ENCODE results near the gene CSPG4. TPM values are rescaled to one million over a fixed set of nuclear protein-coding genes. Genes with fewer than 3 reads are reported as not detected.

CSPG4 gene
- total and polyA plus RNA-seq, 10 of the 15 experiments (the other 5 are each of a cell fraction or from before 2014, with no cell fraction given) = 0.02 to 2.2 (median 0.76) TPM

- TF ChIP-seq RBBP5 (conservative IDR thresholded peaks at IDR 0.05) = no peak
- peak; percentile 29; the same call in 1 of the 2 replicates for TF ChIP-seq DPF2 (IDR thresholded peaks at IDR 0.05)
- peak; percentile 43 for TF ChIP-seq CREB1 (IDR thresholded peaks at IDR 0.05; ENCODE audit: low read depth)
- TF ChIP-seq PAX5 (IDR thresholded peaks at IDR 0.05; ENCODE audit: borderline replicate concordance, low read depth, low read length) = no peak
- no peak for TF ChIP-seq E2F8 (IDR thresholded peaks at IDR 0.05; ENCODE audit: low read depth, partially characterized antibody)
- peak; percentile 16; the same call in 1 of the 2 replicates for TF ChIP-seq TAF1 (IDR thresholded peaks at IDR 0.05; ENCODE audit: borderline replicate concordance, low read depth, low read length)
- TF ChIP-seq SREBF2 (IDR thresholded peaks at IDR 0.05; ENCODE audit: low read length) = no peak
These were observed 86.9 kb downstream of the CSPG4 start, which contains the start of gene SNUPN (continued) for GRCh38 chr15:75625542-75626347.

Other genes with a start within 250 kb of the CSPG4 start
- gene PTPN9, start 133.5 kb downstream of the CSPG4 start, total RNA-seq (2014; rRNA removed) = 18.2 and 19.5 TPM in 2 replicates
- 17.3 and 17.9 TPM in 2 replicates for gene PTPN9, start 133.5 kb downstream of the CSPG4 start, total RNA-seq (2014; rRNA removed; fragmentation: Illumina TruSeq; extraction: Trizol)
- 25.2 and 29.1 TPM in 2 replicates for gene PTPN9, start 133.5 kb downstream of the CSPG4 start, total RNA-seq (2021)
- 21.9 and 25.7 TPM in 2 replicates for gene PTPN9, start 133.5 kb downstream of the CSPG4 start, polyA plus RNA-seq (2011; rRNA removed)
- gene PTPN9, start 133.5 kb downstream of the CSPG4 start, polyA plus RNA-seq (2014; fragmentation: Illumina TruSeq; extraction: Trizol) = 25.5 and 30.2 TPM in 2 replicates
- gene PTPN9, start 133.5 kb downstream of the CSPG4 start, polyA plus RNA-seq (2014; fragmentation: Nextera tagmentation; extraction: Ambion mirVana) = 1 to 10 TPM; 7.8 to 8.9 TPM
- gene PTPN9, start 133.5 kb downstream of the CSPG4 start, polyA plus RNA-seq (2014; rRNA removed) = 19.4 and 24.3 TPM in 2 replicates
- 10 to 100 TPM; 11.7 to 18.7 TPM for gene PTPN9, start 133.5 kb downstream of the CSPG4 start, polyA plus RNA-seq (2016; fragmentation: Nextera tagmentation; extraction: Ambion mirVana)
- 19.0 and 25.4 TPM in 2 replicates for gene SNUPN, start 87.1 kb downstream of the CSPG4 start, total RNA-seq (2014; rRNA removed)
- gene SNUPN, start 87.1 kb downstream of the CSPG4 start, total RNA-seq (2014; rRNA removed; fragmentation: Illumina TruSeq; extraction: Trizol) = 24.6 and 25.0 TPM in 2 replicates
- gene SNUPN, start 87.1 kb downstream of the CSPG4 start, total RNA-seq (2021) = 22.9 and 24.6 TPM in 2 replicates
- 34.1 and 38.0 TPM in 2 replicates for gene SNUPN, start 87.1 kb downstream of the CSPG4 start, polyA plus RNA-seq (2011; rRNA removed)
- gene SNUPN, start 87.1 kb downstream of the CSPG4 start, polyA plus RNA-seq (2014; fragmentation: Illumina TruSeq; extraction: Trizol) = 30.2 and 30.9 TPM in 2 replicates
- 10 to 100 TPM; 47.3 to 50.3 TPM for gene SNUPN, start 87.1 kb downstream of the CSPG4 start, polyA plus RNA-seq (2014; fragmentation: Nextera tagmentation; extraction: Ambion mirVana)
- gene SNUPN, start 87.1 kb downstream of the CSPG4 start, polyA plus RNA-seq (2014; rRNA removed) = 21.8 and 22.6 TPM in 2 replicates
- gene SNUPN, start 87.1 kb downstream of the CSPG4 start, polyA plus RNA-seq (2016; fragmentation: Nextera tagmentation; extraction: Ambion mirVana) = 10 to 100 TPM; 41.9 to 48.9 TPM
- gene IMP3, start 72.6 kb downstream of the CSPG4 start, total RNA-seq (2014; rRNA removed) = 123 and 124 TPM in 2 replicates
- 47.4 and 53.0 TPM in 2 replicates for gene IMP3, start 72.6 kb downstream of the CSPG4 start, total RNA-seq (2014; rRNA removed; fragmentation: Illumina TruSeq; extraction: Trizol)
- gene IMP3, start 72.6 kb downstream of the CSPG4 start, total RNA-seq (2021) = 88.3 and 96.2 TPM in 2 replicates
- gene IMP3, start 72.6 kb downstream of the CSPG4 start, polyA plus RNA-seq (2011; rRNA removed) = 66.6 and 74.2 TPM in 2 replicates
- gene IMP3, start 72.6 kb downstream of the CSPG4 start, polyA plus RNA-seq (2014; fragmentation: Illumina TruSeq; extraction: Trizol) = 35.1 and 36.9 TPM in 2 replicates
- 10 to 100 TPM; 13.3 to 34.9 TPM for gene IMP3, start 72.6 kb downstream of the CSPG4 start, polyA plus RNA-seq (2014; fragmentation: Nextera tagmentation; extraction: Ambion mirVana)
- gene IMP3, start 72.6 kb downstream of the CSPG4 start, polyA plus RNA-seq (2014; rRNA removed) = 115 and 123 TPM in 2 replicates
- 100 to 1,000 TPM; 204 to 208 TPM for gene IMP3, start 72.6 kb downstream of the CSPG4 start, polyA plus RNA-seq (2016; fragmentation: Nextera tagmentation; extraction: Ambion mirVana)
- gene SNX33, start 64.9 kb downstream of the CSPG4 start, total RNA-seq (2014; rRNA removed) = 0.45 and 0.76 TPM in 2 replicates
- gene SNX33, start 64.9 kb downstream of the CSPG4 start, total RNA-seq (2014; rRNA removed; fragmentation: Illumina TruSeq; extraction: Trizol) = 0.18 and 0.40 TPM in 2 replicates
- gene SNX33, start 64.9 kb downstream of the CSPG4 start, total RNA-seq (2021) = 0.85 and 1.1 TPM in 2 replicates
- 1.1 and 1.9 TPM in 2 replicates for gene SNX33, start 64.9 kb downstream of the CSPG4 start, polyA plus RNA-seq (2011; rRNA removed)
- gene SNX33, start 64.9 kb downstream of the CSPG4 start, polyA plus RNA-seq (2014; fragmentation: Illumina TruSeq; extraction: Trizol) = 0.40 and 0.59 TPM in 2 replicates
- under 1 TPM; 0.13 to 0.14 TPM for gene SNX33, start 64.9 kb downstream of the CSPG4 start, polyA plus RNA-seq (2014; fragmentation: Nextera tagmentation; extraction: Ambion mirVana)
- 0.71 and 0.83 TPM in 2 replicates for gene SNX33, start 64.9 kb downstream of the CSPG4 start, polyA plus RNA-seq (2014; rRNA removed)
- gene SNX33, start 64.9 kb downstream of the CSPG4 start, polyA plus RNA-seq (2016; fragmentation: Nextera tagmentation; extraction: Ambion mirVana) = under 1 TPM; 0.51 to 0.78 TPM
- 19.8 and 21.8 TPM in 2 replicates for gene UBE2Q2, start 130.6 kb upstream of the CSPG4 start, total RNA-seq (2014; rRNA removed)
- 28.9 and 31.9 TPM in 2 replicates for gene UBE2Q2, start 130.6 kb upstream of the CSPG4 start, total RNA-seq (2014; rRNA removed; fragmentation: Illumina TruSeq; extraction: Trizol)
- gene UBE2Q2, start 130.6 kb upstream of the CSPG4 start, total RNA-seq (2021) = 22.0 and 22.7 TPM in 2 replicates
- 23.2 and 30.6 TPM in 2 replicates for gene UBE2Q2, start 130.6 kb upstream of the CSPG4 start, polyA plus RNA-seq (2011; rRNA removed)
- 24.8 and 33.0 TPM in 2 replicates for gene UBE2Q2, start 130.6 kb upstream of the CSPG4 start, polyA plus RNA-seq (2014; fragmentation: Illumina TruSeq; extraction: Trizol)
- 10 to 100 TPM; 11.1 to 13.0 TPM for gene UBE2Q2, start 130.6 kb upstream of the CSPG4 start, polyA plus RNA-seq (2014; fragmentation: Nextera tagmentation; extraction: Ambion mirVana)
- 14.3 and 18.4 TPM in 2 replicates for gene UBE2Q2, start 130.6 kb upstream of the CSPG4 start, polyA plus RNA-seq (2014; rRNA removed)
- 10 to 100 TPM; 21.1 to 28.8 TPM for gene UBE2Q2, start 130.6 kb upstream of the CSPG4 start, polyA plus RNA-seq (2016; fragmentation: Nextera tagmentation; extraction: Ambion mirVana)
- 39.1 and 44.7 TPM in 2 replicates for gene FBXO22, start 191.0 kb upstream of the CSPG4 start, total RNA-seq (2014; rRNA removed)
- 32.8 and 34.8 TPM in 2 replicates for gene FBXO22, start 191.0 kb upstream of the CSPG4 start, total RNA-seq (2014; rRNA removed; fragmentation: Illumina TruSeq; extraction: Trizol)
- gene FBXO22, start 191.0 kb upstream of the CSPG4 start, total RNA-seq (2021) = 46.8 and 50.0 TPM in 2 replicates
- gene FBXO22, start 191.0 kb upstream of the CSPG4 start, polyA plus RNA-seq (2011; rRNA removed) = 72.6 and 91.4 TPM in 2 replicates
- 41.8 and 48.7 TPM in 2 replicates for gene FBXO22, start 191.0 kb upstream of the CSPG4 start, polyA plus RNA-seq (2014; fragmentation: Illumina TruSeq; extraction: Trizol)
- 10 to 100 TPM; 15.2 to 19.1 TPM for gene FBXO22, start 191.0 kb upstream of the CSPG4 start, polyA plus RNA-seq (2014; fragmentation: Nextera tagmentation; extraction: Ambion mirVana)
- gene FBXO22, start 191.0 kb upstream of the CSPG4 start, polyA plus RNA-seq (2014; rRNA removed) = 38.0 and 43.8 TPM in 2 replicates
- gene FBXO22, start 191.0 kb upstream of the CSPG4 start, polyA plus RNA-seq (2016; fragmentation: Nextera tagmentation; extraction: Ambion mirVana) = 100 to 1,000 TPM in 1 of 2 experiments, 10 to 100 TPM in 1; 92.9 to 110 TPM